Measurements from ENCODE around the gene LRMDA.

Gene LRMDA

GRCh38 chr10:75681334-75681733 lies 249.9 kb downstream of the LRMDA start:
- DNase-seq = no peak
- in situ Hi-C loops (cut with HindIII; ENCODE audit: low pct_ligation_motif_present, low pct_unique_long_range_greater_than_20kb, low sequenced_read_pairs) = no loop called here

- in situ Hi-C loops (cut with HindIII; ENCODE audit: low pct_ligation_motif_present, low pct_unique_long_range_greater_than_20kb, low sequenced_read_pairs) = no loop called here
- DNase-seq = no peak
These were observed 251.5 kb downstream of the LRMDA start for GRCh38 chr10:75682649-75683557.

DNA sequence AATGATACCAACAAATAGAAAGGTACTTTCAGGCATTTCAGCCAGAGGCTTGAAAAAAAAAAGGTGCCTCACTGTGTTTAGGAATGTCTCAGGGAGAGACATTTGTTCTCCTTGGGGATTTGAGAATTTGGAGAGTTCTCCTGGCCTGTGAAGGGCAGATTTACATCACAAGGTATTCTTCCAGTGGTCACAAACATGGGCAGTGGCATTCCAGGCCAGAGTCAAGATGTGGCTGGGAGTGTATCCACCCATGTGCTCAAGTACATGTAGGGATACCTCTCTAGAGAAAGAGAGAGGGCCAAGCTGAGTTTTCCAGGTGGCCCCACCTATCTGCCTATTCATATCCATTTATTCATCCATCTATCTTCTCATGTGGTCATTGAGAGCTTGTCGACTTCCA lies 253.8 kb downstream of the LRMDA start:
- DNase-seq = no peak
- in situ Hi-C loops (cut with HindIII; ENCODE audit: low pct_ligation_motif_present, low pct_unique_long_range_greater_than_20kb, low sequenced_read_pairs) = no loop called here

- DNase-seq = no peak
- in situ Hi-C loops (cut with HindIII; ENCODE audit: low pct_ligation_motif_present, low pct_unique_long_range_greater_than_20kb, low sequenced_read_pairs) = no loop called here
These were observed 257.3 kb downstream of the LRMDA start for GRCh38 chr10:75688506-75689300.

DNA sequence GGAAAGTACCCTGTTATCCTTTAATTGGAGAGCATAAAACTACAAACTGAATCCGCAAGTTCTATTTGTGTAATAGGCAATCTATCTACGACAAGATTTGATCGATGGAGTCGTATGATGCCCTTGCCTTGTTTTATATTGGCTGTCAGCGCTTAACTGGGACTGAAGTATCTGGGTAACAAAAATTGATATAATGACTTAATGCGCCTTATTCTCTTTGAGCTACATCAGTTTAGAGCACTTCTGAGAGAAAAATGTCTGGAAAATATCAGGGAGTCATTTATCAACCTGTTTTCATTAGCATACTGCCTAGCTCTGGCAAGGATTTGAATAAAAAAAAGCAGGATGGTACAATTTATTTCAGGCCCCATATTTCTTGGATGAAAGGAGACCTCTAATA lies 262.1 kb downstream of the LRMDA start:
- in situ Hi-C loops (cut with HindIII; ENCODE audit: low pct_ligation_motif_present, low pct_unique_long_range_greater_than_20kb, low sequenced_read_pairs) = no loop called here
- no peak for DNase-seq

DNA sequence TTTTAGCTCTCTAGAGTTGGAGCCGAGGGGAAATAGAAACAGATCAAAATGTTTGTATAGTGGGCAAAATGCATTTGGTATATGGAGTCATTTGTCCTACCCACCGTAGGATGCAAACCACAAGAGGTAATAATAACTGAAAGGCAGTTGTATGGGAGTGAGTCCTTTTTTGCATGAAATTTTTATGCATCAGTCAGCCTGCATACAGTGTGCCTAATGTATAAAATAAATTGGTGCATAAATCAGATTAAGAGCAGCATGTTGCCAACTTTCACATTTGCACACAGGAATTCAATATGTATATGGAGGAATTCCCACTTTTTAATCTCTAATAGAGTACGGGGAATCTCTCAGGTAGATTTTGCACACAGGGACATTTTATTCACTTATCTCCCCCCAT lies 262.8 kb downstream of the LRMDA start:
- in situ Hi-C loops (cut with HindIII; ENCODE audit: low pct_ligation_motif_present, low pct_unique_long_range_greater_than_20kb, low sequenced_read_pairs) = no loop called here
- no peak for DNase-seq

- in situ Hi-C loops (cut with HindIII; ENCODE audit: low pct_ligation_motif_present, low pct_unique_long_range_greater_than_20kb, low sequenced_read_pairs) = no loop called here
- DNase-seq = no peak
These were observed 263.4 kb downstream of the LRMDA start for GRCh38 chr10:75694790-75695189.

DNA sequence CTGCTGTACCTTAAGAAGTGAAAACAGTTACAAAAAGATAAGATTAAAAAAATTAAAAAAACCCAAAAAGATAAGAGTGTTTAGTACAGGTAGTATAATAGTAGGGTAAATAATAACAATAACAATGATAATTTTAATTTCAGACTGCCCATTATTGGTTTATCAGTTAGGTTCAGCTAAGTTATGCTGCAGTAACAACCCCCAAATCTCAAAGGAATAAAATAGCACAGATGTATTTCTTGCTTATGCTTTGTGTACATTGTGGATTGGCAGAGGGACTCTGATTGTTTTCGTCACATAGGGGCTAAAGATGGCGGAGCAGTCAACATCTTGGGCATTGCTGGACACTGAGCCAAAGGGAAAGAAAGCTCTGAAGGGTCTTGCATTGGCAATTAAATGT lies 264.6 kb downstream of the LRMDA start:
- in situ Hi-C loops (cut with HindIII; ENCODE audit: low pct_ligation_motif_present, low pct_unique_long_range_greater_than_20kb, low sequenced_read_pairs) = no loop called here

GRCh38 chr10:75696536-75696935 lies 265.1 kb downstream of the LRMDA start:
- in situ Hi-C loops (cut with HindIII; ENCODE audit: low pct_ligation_motif_present, low pct_unique_long_range_greater_than_20kb, low sequenced_read_pairs) = no loop called here
- DNase-seq = no peak

More for the DNA sequence above, 264.6 kb downstream of the LRMDA start:
- DNase-seq = no peak

DNA sequence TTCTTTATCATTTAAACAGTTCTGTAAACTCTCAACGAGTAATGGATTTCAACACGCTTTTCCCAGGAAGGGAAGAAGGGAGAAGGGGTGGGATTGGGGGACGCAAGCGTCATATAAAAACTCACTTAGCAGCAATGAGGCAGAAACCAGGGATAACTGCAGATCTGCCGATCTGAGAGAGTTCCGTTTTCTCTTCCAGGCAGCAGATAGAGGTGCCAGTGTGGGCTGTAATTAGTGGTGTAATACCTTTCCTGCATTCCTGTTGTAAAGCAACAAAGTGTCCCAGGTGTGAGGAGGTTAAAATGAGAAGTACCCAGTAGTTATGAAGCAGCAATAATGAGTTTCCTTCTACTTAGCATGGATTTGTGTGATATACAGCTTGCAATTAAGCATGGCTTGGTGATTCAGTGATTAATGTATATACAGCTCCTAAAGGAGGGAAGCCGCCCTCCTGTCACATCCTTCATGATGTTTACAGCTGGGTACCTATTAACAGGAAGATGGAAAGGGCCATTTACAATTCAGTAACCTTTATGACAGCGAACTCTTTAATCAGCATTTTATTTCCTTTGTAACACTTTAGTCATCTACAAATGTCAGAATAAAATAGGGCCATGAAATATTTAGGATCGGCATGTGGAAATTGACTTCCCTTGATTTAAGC lies 271.9 kb downstream of the LRMDA start:
- no peak for DNase-seq
- in situ Hi-C loops (cut with HindIII; ENCODE audit: low pct_ligation_motif_present, low pct_unique_long_range_greater_than_20kb, low sequenced_read_pairs) = no loop called here

DNA sequence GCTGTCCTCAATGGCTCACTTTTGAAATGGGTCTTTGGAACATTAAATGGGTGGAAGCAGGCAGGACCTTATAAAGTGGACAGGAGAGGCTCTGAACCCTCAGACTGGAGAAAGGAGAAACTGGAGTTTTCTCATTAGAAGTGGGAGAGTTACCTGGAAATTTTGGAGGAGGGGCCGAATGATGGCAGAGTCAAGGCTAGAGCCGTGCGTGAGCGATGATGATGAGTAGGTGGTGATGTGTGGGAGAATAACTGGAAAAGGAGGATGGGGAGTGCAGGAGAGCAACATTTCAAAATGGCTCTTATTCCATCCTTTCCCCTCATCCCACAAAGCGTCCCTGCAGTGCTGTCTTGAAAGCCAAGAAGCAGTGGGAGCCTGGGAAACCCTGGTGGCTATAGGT lies 274.0 kb downstream of the LRMDA start:
- in situ Hi-C loops (cut with HindIII; ENCODE audit: low pct_ligation_motif_present, low pct_unique_long_range_greater_than_20kb, low sequenced_read_pairs) = no loop called here
- DNase-seq = no peak

GRCh38 chr10:75707080-75707840 lies 275.8 kb downstream of the LRMDA start:
- in situ Hi-C loops (cut with HindIII; ENCODE audit: low pct_ligation_motif_present, low pct_unique_long_range_greater_than_20kb, low sequenced_read_pairs) = no loop called here
- no peak for DNase-seq

DNA sequence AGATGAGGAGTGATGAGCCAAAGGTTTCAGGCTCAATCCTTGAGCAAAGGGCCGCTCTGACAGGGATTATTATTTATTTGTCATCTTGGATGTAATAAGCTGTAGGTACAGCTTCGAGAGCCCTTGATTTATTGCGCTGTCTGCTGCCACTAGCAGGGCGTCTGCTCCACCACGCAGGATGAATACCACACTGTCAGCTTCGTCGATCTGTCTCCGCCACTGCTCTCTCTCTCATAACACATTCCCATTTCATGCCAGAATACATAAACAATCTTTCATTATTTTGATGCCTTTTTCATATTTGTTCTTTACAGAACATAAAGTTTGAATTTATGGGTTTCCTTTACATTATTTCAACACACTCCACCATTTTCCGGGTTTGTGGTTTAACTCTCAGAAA lies 276.6 kb downstream of the LRMDA start:
- no peak for DNase-seq

GRCh38 chr10:75709245-75709644 lies 277.8 kb downstream of the LRMDA start:
- in situ Hi-C loops (cut with HindIII; ENCODE audit: low pct_ligation_motif_present, low pct_unique_long_range_greater_than_20kb, low sequenced_read_pairs) = no loop called here
- no peak for DNase-seq

More for the DNA sequence above, 276.6 kb downstream of the LRMDA start:
- in situ Hi-C loops (cut with HindIII; ENCODE audit: low pct_ligation_motif_present, low pct_unique_long_range_greater_than_20kb, low sequenced_read_pairs) = no loop called here

DNA sequence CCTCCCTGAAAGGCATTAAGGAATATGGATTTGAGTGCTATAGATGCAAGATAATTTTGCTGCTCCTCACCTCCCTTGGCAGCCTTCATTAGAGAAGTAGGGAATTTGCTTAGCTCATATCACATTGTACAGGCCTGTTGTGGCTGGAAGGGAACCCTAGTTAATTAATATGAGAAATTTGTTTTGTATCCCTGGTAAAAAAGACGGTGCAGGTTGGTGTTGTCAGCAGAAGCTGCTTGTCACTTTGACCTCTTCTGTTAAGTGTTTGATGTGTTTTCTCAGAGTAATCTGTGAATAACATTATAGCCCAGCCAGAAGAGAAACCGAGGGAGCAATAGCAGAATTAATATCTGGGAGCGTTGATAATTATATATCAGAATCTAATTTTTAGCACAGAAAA lies 278.4 kb downstream of the LRMDA start:
- in situ Hi-C loops (cut with HindIII; ENCODE audit: low pct_ligation_motif_present, low pct_unique_long_range_greater_than_20kb, low sequenced_read_pairs) = no loop called here

DNA sequence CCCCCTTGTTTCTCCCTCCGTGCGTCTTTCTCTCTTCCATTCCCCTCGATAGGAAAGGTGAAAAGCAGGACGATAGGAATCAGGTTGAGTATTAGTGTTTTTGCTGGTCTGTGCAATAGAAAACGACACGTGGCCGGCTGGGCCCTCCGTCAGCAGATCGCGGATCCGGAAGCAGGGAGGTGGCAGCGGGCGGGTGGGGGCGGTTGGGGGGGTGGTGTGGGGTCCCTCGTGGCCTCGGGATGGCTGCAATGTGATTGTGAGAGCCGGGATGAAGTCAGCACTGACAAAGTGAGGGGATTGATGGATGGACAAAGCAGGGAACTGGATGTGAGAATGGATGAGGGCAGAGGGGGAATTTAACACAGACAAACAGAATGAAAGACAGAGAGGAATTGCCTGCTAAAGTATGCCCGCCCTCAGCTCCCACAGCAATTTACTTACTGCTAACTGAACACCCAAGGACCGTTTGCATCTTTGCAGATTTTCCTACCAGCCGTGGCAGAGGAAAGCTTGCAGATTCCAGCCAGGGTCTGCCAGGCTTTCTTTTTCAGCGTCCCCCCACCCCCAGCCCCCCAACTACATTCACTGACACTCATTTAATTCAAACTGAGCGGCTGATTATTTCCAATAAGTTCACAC lies 280.9 kb downstream of the LRMDA start:
- in situ Hi-C loops (cut with HindIII; ENCODE audit: low pct_ligation_motif_present, low pct_unique_long_range_greater_than_20kb, low sequenced_read_pairs) = no loop called here
- peak; percentile 25 for DNase-seq

More for the DNA sequence above, 278.4 kb downstream of the LRMDA start:
- DNase-seq = no peak

DNA sequence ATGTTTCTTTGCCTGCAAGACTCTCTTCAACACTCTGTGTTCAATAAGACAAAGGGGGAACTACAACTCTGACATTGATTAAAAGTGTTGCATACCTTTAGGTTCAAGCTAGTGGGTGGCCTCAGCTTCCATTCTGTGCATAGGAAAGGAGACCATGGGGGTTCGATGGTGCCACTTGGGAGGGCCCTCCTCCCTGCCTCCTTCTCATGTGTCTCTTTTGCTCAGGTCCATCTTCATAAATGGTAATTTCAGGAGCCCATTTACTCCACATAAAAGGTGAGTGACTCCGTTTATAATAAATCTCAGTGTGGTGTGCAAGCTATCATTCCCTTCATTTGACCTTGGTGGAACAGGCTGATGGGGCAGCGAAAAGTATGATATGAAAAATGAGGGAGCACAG lies 285.1 kb downstream of the LRMDA start:
- in situ Hi-C loops (cut with HindIII; ENCODE audit: low pct_ligation_motif_present, low pct_unique_long_range_greater_than_20kb, low sequenced_read_pairs) = no loop called here
- no peak for DNase-seq

Measured in ACHN (cell line).